Urothelium cell line (cell line): ENCODE data around the gene GYG2.
"Not testable (repeated sequence)": the region's sequence is repeated elsewhere in the genome, so short reads cannot be mapped to it uniquely, and the experiment has no call there.

ENCODE experiments used
- DNase-seq: peaks from one replicate; pipeline ENCODE4 v3.0.0; 2011; ENCODE audit warnings: low spot score, mixed read lengths
- FAIRE-seq: peaks from 2 replicates; lab custom pipeline; 2011; peaks lifted over from hg19 to GRCh38; lab: Jason Lieb, UNC

The GYG2 gene

DNA sequence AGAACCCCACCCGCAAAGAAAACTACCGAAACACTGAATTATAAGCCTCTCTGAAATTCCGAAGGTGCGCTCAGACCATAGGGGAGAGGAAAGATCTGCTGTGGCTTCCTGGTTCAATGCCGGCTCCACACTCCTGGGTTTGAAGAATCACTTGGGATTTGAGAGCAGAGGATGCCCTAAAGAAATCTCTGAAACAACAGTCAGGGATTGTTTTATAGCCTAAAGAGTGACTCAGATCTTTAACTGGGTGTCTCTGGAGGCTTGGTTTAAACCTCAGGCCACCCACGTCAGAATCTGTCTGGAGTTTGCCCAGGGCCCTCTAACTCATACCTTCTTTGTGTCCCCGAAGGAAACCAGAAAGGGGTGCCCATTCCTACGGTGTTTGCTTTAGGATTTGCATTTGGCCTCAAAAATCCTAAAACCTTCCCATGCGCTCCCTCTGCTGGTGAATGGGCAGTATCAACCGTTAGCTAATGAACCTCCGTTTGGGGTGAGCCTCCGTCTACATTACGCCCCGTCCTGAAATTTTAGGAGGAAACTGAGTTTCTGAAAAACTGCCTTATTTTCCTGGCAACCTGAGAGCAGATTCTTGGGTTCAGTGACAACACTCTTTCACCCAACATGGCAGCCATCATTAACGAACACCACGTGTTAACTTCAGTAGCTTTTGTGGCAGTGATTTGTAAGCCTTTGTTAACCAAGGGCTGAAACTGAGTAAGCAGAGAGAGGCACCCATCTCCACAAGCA lies 16.4 kb upstream of the GYG2 start:
- FAIRE-seq, DNase-seq: not testable (repeated sequence)

DNA sequence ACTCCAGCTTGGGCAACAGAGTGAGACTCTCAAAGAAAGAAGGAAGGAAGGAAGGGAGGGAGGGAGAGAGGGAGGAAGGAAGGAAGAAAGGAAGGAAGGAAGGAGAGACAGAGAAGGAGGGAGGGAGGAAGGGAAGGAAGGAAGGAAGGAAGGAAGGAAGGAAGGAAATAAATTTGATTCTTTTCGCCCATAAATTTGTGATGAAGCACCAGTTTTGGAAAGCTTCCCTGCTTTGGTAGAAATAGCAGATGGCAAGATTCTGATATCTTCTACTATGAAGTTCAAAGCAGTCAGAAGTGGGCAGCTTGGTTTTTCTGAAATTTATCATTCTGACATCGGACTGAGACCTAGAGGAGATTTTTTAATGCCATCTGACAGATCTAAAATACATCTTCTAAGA lies 11.7 kb upstream of the GYG2 start:
- no peak for DNase-seq
- FAIRE-seq: no peak

DNA sequence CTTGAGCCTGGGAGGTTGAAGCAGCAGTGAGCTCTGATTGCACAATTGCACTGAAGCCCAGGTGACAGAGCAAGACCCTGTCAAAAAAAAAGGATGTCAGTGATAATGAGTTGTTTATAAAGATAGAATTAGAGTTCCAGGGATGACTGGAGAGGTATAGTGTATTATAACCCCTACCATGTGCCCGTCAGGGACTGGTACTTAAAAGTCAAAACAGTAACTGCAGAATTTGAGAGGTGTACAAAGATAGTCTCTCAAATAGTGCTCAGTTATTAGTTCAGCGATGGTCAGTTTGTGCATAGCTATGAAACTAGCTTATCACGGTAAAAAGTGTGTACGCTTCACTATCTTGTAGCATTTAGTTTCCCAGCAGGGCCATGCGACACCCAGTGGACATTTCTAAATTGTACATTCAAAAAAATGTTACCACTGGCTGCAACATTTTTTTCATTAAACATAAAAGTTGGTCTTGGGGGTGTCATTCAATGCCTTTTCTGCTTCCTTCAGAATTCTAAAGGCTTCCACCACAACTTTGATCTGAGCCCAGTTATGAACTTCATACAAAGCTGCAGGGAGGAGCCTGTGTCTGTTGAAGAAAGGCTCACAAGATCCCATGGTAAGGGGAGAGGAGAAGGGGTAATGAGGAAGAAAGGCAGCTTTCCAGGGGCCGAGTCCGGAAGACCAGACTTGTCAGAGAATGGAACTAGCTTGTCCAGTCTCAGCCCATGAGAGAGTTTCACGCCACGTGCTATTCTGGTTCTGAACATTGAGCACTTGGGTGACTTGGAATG lies 9.2 kb upstream of the GYG2 start:
- FAIRE-seq (no peak), DNase-seq (no peak)

DNA sequence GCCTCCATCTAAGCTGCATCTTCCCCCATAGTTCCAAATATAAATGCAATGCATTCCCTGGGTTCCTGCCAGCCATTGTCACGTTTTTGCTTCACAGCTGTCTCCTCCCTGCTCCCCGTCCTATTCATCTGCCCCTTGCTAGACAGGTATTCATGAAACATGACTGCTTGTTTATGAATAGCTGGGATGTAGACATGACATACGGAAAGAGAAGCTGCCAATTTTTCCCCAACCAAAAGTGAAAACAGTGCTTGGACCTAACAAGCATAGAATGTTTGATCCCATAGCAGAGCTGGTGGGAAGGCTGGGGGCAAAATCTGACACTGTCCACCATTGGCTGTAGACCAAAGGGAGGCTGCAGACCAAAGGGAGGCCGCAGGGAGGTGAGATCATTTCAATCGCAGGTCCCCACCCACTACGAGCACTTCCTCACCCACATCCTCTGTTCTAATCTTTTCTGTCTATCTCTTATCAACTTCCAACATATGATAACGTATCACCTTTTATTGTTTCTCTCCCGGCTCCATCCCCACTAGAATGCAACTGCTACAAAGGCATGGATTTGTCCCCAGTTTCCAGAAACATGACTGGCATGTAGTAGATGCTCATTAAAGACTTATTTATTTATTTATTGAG lies 8.5 kb upstream of the GYG2 start:
- DNase-seq (no peak), FAIRE-seq (no peak)

DNA sequence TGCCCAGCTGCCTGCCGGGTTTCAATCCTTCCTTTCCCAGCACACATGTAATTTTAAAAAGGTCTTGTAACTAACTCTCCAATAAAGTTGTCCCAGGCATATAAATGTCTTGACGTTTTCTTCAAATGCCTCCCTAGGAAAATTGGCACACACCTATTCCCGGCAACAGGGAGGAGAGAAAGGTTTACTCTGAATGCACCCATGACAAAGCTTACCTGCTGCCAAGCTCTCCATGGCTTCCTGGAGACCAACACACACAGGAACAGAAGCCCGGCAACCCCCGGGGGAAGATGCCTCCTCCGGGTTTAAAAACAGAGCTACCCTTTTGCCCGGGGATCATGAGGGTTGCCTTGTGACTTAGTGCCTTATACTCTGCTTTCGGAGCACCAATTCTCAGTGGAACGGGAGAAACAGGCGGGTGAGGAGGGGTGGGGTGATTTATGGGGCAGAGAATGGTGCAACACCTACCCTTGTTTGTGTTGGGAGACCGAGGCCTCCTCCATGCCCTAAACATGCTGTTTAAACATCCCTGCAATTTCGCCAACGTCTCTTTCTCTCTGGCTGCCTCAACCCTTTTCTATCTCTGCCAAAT lies 4.8 kb upstream of the GYG2 start:
- DNase-seq (no peak), FAIRE-seq (no peak)

DNA sequence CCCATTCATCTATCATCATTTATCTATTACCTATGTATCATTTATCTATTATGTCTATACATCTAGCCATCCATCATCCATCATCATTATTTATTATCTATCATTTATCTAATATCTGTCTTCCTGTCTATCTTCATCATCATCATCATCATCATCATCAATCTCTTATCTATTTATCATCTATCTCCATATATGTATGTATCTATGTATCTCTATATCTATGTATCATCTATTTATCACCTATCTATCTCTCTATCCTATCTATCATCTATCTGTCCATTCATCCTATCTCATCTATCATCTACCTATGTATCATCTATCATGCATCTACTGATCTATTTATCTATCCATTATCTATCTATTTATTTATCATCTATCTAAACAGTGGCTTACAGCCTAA lies 3.8 kb upstream of the GYG2 start:
- FAIRE-seq: no peak
- no peak for DNase-seq

DNA sequence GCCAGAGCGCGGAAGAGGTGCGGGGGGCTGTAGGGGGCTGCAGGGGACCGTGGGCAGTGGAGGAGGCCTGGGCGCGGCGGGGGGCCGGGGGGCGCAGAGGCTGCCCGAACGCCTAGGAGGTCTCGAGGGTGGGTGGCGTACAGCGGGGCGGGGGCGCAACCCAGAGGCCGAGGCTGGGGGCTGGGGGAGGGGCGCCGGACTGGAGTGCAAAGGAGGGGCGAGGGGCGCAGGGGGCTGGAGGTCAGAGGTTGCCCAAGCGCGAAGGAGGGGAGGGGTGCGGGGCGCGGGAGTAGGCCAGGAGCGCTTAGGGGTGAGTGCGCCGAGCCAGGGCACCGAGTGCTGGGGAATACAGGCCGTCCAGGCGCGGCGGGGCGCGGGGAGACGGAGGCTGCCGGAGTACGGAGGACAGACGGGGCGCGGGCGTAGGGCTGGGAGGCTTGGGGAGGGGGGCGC lies 255 bp downstream of the GYG2 start:
- DNase-seq (no peak), FAIRE-seq (no peak)

DNA sequence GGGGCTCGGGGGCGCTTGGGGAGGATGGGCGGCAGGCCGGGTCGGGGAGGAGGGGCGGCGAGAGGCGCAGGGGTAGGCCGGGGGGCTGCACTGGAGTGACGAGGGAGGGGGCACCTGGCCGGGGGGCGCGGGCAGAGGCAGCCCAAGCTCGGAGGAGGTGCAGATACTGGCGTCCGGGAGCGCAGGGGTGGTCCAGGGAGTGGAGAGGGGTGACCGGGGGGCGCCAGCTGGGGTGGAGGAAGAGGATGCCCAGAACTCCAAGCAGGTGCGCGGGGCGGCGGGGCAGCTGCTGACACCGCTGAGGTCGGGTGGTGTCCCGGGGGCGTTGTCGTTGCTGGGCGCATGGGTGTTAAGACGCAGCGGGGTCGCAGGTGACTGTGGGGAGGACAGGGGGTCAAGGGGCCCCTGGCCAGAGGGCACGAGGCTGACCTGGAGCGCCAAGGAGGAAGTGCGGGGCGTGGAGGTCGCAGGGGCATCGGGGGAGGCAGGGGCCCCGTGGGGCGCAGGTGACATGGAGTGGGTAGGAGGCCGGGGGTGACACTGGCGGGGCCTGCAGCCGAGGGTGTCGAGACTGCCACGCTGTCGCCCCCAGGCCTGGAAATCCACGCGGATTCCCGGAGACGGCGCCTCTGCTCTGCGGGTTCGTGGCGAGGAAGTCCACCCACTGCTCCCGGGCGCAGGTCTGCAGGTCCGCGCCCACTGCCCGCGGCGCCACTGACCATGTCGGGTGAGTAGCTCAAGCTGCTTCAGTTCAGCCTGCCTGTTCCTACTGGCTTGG lies 928 bp downstream of the GYG2 start:
- DNase-seq (no peak), FAIRE-seq (no peak)

DNA sequence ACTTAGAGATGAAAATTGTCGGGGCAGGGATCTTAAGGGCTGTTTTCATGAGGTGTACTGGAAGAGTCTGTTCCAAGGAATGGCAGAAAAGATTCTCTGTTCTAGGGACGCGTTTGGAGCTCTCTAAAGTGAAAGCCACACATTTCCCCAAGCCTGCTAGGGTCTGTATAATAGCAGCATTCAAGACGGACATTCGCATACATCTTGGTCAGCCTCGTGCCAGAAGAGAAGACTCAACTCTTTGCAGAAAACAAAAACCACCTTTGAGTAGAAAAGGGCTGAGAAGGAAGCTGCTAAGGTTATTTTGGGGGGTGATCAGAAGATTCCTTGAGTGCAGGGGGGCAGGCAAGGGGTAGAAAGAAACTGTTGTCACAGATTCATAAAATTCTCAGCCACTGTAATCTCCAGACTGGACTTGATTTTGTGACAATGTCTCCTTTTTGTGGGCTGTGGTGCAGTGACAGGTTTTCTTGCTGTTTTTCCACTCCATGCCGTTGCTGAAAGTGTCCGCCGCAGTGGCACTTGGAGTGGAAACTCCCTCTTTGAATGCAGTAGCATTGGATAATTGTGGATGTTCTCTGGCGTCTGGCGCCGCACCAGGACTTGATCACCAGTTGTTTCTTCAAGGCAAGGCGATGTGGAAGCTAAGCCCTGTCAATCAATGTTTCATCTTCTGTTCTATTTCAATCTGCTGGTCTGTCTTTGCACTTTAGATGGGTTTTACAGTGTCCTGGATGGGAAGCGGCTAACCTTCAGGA lies 2.9 kb downstream of the GYG2 start:
- DNase-seq (no peak), FAIRE-seq (no peak)

DNA sequence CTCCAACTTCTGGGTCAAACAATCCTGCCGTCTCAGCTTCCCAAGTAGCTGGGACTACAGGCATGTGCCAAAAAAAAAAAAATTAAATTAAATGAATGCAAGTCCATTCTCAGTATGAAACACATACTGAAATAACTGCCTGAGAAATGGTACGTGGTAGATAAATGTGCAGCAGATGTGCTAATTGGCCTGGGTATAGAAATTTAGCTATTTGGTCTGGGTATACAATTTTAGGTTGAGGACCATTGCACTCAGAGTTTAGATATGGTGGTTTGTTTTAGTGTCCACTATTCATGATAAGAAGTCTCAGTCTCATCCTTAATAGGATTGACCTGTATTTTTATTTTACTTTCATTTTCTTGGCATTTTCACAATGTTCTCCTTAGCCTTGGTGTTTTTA lies 9.2 kb downstream of the GYG2 start:
- FAIRE-seq: no peak
- DNase-seq: no peak

DNA sequence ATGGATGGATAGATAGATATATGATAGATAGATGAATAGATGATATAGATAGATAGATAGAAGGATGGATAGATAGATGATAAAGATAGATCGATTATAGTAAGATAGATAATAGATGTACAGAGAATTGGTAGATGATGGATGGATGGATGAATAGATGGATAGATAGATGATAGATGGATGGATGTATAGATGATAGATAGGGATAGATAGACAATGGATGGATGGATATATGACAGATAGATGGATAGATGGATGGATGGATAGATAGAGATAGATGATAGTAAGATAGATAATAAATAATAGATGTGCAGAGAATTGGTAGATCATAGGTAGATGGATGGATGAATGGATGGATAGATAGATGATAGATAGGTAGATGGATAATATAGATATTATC lies 12.2 kb downstream of the GYG2 start:
- FAIRE-seq (no peak), DNase-seq (no peak)

DNA sequence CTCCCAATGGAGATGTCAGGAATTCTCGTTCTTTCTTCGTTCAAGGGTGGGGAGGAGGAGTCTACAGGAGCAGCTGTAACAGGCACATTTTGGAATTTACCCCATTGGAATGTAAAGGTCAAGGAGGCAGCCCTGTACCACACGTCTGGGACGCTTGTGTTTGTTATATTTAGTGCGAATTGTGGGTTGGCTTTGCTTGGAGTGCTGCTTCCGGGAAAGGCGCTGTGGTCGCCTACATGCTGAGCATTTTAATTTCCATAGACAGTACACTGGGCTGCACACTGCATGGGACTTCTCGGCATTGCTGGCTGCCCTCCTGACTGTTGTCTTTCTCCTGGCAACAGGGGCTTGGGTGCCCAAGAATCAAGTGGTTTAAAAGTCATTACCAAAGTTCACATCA lies 12.8 kb downstream of the GYG2 start:
- FAIRE-seq (no peak), DNase-seq (no peak)

DNA sequence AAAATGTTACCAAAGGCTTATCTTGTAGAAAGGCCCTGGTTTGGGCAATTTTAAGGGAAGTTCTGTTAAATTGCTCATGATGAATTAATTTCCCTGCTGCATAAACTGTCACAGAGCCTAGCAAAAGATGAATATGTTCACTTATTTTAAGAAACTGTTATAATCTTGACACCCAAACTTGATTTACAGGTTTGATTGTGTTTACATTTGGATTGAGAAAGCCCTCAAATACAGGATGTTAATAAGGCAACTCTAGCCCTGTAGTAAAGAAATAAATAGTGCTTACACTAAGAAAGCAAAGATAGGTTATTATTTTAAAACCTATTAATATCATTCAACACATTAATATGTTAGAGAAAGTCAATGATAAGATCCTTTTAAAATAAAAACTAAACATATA lies 18.3 kb downstream of the GYG2 start:
- no peak for FAIRE-seq
- DNase-seq: no peak

DNA sequence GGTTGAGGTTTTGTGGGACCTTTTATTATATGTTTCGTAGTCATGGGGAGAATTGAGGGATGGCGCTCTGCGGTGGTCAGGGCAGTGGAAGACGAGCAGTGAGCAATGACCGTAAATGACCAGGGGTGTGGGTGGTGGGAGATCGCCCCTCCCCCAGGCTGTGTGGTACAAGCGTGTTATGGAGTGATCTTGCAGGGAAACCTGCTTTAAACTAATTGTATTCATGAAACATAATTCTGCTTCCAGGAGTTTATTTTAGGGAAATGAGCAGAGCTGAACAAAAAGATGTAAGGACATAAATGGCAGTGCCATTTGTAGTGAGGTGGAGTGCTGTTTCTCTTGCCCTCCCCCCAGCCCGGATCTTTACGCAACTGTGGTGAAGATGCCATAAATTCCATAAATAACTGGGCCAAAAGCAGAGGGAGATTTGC lies 20.2 kb downstream of the GYG2 start:
- DNase-seq (peak; percentile 34), FAIRE-seq (no peak)

DNA sequence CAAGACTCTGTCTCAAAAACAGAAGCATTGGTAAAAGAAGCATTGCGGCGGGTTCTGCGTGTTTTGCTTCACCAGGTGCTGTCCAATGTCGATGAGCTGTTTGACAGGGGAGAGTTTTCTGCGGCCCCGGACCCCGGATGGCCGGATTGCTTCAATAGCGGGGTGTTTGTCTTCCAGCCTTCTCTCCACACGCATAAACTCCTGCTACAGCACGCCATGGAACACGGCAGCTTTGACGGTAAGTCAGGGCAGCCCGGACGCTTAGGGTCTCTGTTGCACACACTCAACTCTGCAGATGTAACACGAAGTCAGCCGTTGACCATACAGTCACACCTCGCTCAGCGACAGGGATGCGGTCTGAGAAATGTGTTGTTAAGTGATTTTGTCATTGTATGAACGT lies 26.2 kb downstream of the GYG2 start:
- no peak for FAIRE-seq
- DNase-seq: no peak

DNA sequence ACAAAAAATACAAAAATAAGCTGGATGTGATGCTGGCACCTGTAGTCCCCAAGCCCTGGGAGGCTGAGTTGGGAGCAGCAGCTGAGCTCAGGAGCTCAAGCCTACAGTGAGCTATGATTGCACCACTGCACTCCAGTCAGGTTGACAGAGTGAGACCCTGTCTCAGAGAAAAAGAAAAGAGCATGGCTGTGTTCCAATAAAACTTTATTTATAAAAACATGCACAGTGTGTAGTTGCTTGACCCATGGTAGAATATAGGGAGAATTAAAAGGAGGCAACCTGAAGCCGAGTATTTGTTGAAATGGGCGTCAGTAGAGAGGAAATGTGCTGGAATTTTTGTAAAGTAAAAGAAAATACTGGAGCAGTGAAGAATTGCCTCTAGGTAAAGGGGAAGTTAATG lies 27.0 kb downstream of the GYG2 start:
- FAIRE-seq: no peak
- no peak for DNase-seq

DNA sequence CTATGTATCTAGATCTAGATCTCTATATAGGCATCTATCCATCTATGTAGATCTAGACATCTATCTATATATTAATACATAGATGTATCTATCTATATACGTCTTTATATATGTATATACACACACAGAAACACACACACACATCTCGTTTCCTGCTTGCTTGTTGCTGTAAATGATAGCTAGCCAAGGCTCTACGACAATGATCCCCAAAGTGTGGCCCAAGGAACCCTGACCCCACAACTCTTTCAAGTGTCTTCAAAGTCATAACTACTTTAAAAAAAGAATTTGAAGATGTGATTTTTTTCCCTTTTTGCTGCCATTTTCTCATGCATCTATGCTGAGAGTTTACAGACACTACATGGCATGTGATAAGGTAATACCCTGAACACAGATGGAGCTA lies 28.8 kb downstream of the GYG2 start:
- DNase-seq: no peak
- FAIRE-seq: no peak

DNA sequence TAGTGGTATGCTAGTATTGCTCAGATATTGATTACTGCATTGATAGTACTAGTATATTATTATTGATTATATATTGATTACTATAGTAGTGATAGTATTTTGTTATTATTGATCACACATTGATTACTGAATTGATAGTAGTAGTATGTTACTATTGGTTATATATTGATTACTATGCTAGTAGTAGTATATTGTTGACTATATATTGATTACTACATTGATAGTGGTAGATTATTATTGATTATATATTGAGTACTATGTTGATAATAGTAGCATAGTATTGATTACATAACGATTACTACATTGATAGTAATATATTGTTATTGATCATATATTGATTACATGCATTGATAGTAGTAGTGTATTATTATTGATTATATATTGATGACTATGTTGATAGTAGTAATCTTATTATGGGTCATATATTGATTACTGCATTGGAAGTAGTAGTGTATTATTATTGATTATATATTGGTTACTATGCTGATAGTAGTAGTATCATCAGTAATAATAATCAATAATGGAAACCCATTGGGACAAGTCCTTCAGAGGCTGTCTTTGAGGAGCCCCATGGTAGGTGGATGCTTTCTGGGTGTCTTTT lies 30.6 kb downstream of the GYG2 start:
- FAIRE-seq: no peak
- no peak for DNase-seq

DNA sequence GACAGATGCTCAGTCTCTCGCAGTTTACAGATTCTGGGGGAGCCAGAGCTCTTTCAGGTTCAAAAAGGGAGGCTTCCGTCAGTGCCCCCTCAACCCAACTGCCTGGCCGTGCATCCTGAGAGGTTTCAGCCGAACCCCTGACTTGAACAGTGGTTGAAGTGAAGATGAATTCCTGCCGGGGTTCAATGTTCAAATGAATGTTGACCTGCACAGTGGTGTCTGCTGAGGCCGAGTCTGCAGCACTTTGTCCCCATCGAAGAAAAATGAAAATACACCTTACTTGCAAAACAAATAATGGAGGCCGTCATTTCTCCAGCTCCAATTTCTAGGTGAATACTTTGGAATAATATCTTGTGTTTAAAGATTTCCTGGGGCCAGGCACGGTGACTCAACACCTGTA lies 33.7 kb downstream of the GYG2 start:
- FAIRE-seq (no peak), DNase-seq (no peak)

DNA sequence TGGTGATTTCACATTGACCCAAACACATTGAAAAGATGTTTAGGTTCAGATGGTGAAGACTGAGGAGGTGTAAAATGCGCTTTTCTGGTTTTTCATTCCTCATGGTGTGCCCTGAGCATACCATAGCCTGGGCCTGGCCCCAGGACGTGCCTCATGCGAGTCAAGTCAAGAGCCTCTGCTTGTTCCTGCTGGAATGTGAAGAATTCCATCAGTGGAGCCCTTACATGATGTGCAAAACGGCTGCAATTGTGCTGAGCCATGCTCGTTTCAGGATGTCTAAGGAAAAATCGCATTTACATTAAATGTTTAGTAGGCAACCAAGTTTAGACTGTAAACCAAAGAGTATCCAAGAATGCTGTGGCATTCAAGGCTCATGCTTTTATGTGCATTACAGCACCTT lies 34.9 kb downstream of the GYG2 start:
- FAIRE-seq (no peak), DNase-seq (no peak)
